Astrocyte (in vitro differentiated cells and primary cell): ENCODE data around the gene SOX5.

ENCODE experiments used
- CTCF ChIP-seq: IDR thresholded peaks from 2 replicates; pipeline ENCODE4 v1.5.1; 2011; ENCODE audit warnings: low read depth, mild to moderate bottlenecking, inconsistent platforms, low read length, moderate library complexity; ENCODE audit not compliant: insufficient read depth
- EZH2 ChIP-seq: IDR thresholded peaks from 2 replicates; pipeline ENCODE4 v1.6.1; 2012; ENCODE audit warnings: mild to moderate bottlenecking, low read length, inconsistent platforms; ENCODE audit not compliant: insufficient read depth

- TF ChIP-seq CTCF (no peak), EZH2 (no peak)
These were observed 408.9 kb downstream of the SOX5 start for GRCh38 chr12:23540572-23540971.
